K562 (cell line): ENCODE measurements around the gene SRCIN1. TPM values are rescaled to one million over a fixed set of nuclear protein-coding genes. Genes with fewer than 3 reads are reported as not detected.

ENCODE experiments used
- ATAC-seq: fragments of 200-7000 bp; cut with Tn5 transposase; 3 replicates; pipeline ENCODE4 v1.9.1; 2020; ENCODE audit warnings: moderate library complexity
- BruUV-seq: library from RNA; stranded (reverse); fragments of 400-500 nt; replicated peaks from 2 replicates; lab custom pipeline; 2021; lab: Mats Ljungman, UMichigan
- CTCF ChIA-PET: fragments of 300-600 bp; formaldehyde crosslinking; extraction: SDS; loops from one replicate; lab custom pipeline; 2021; ENCODE audit warnings: low intra/inter-chr PET ratio; lab: Yijun Ruan, JAX
- POLR2A ChIA-PET: fragments of 300-600, 350-650 bp; sonication (Branson Sonifier 250); formaldehyde crosslinking; extraction: SDS; loops from one replicate; lab custom pipeline; 2021; ENCODE audit warnings: antibody characterized with exemption, inconsistent platforms; lab: Yijun Ruan, JAX
- DNase-seq, 4 experiments: peaks; one replicate each; pipeline versions ENCODE4 v3.0.0 to v3.0.0-alpha.2; 2011 to 2018; ENCODE audit warnings: low spot score in 3 of 4, mixed read lengths in 3 of 4; ENCODE audit errors: extremely low read depth in 1 of 4
- FAIRE-seq: peaks from 2 replicates; lab custom pipeline; 2011; peaks lifted over from hg19 to GRCh38; lab: Jason Lieb, UNC
- H2AFZ ChIP-seq: 2 replicates; pipeline ENCODE4 v1.6.0; 2011; ENCODE audit warnings: low read depth, low read length, control low read depth, inconsistent platforms
- H3K27ac ChIP-seq: fragments of 200-600 bp; 3 replicates; pipeline ENCODE4 v1.8.0; 2011; ENCODE audit warnings: low read depth, mild to moderate bottlenecking, control low read depth, inconsistent platforms, low read length, moderate library complexity, mixed read lengths; ENCODE audit errors: extremely low read depth
- H3K27me3 ChIP-seq, 2 experiments: fragments of 300-600 bp in 1 of 2; 2 replicates in 1 of 2; 3 replicates in 1 of 2; pipeline versions ENCODE4 v1.6.0 to v1.8.0; 2011; ENCODE audit warnings: inconsistent platforms in 2 of 2, low read length in 2 of 2, mild to moderate bottlenecking in 1 of 2, mixed read lengths in 1 of 2, moderate library complexity in 1 of 2; ENCODE audit not compliant: control insufficient read depth in 2 of 2, insufficient read depth in 2 of 2
- H3K36me3 ChIP-seq: fragments of 300-600 bp; 3 replicates; pipeline ENCODE4 v1.8.0; 2011; ENCODE audit warnings: mild to moderate bottlenecking, low read length, inconsistent platforms; ENCODE audit not compliant: control insufficient read depth, insufficient read depth
- H3K4me1 ChIP-seq, 2 experiments: fragments of 200-600 bp in 1 of 2; replicated peaks in 1 of 2; 2 replicates in 1 of 2; 3 replicates in 1 of 2; pipeline versions ENCODE4 v1.5.1 to v1.8.0; 2011; ENCODE audit warnings: inconsistent platforms in 2 of 2, low read length in 2 of 2, mild to moderate bottlenecking in 1 of 2, mixed read lengths in 1 of 2, moderate library complexity in 1 of 2; ENCODE audit not compliant: control insufficient read depth in 2 of 2, insufficient read depth in 2 of 2
- H3K4me2 ChIP-seq: 2 replicates; pipeline ENCODE4 v1.6.1; 2011; ENCODE audit warnings: low read length, control low read depth, inconsistent platforms, mixed read lengths; ENCODE audit not compliant: insufficient read depth
- H3K4me3 ChIP-seq: fragments of 200-600 bp; sonication (generic), shearing (Covaris generic); 2 replicates; pipeline ENCODE4 v1.5.1; 2016; ENCODE audit warnings: control low read depth, inconsistent platforms
- H3K79me2 ChIP-seq: fragments of 200-600 bp; 3 replicates; pipeline ENCODE4 v1.8.0; 2011; ENCODE audit warnings: low read length, inconsistent platforms; ENCODE audit not compliant: control insufficient read depth, insufficient read depth
- H3K9ac ChIP-seq, 2 experiments: 2 replicates each; pipeline versions ENCODE4 v1.6.0 to v1.6.1; 2011; ENCODE audit warnings: low read depth in 2 of 2, low read length in 2 of 2, control low read depth in 1 of 2, inconsistent platforms in 1 of 2, mild to moderate bottlenecking in 1 of 2, mixed read lengths in 1 of 2; ENCODE audit not compliant: insufficient read depth in 1 of 2
- H3K9me1 ChIP-seq: one replicate; pipeline ENCODE4 v1.6.0; 2011; ENCODE audit warnings: inconsistent platforms, mild to moderate bottlenecking, low read length, moderate library complexity; ENCODE audit not compliant: control insufficient read depth, insufficient read depth
- H3K9me3 ChIP-seq: replicated peaks from 2 replicates; pipeline ENCODE4 v1.5.1; 2011; ENCODE audit warnings: low read depth, low read length, inconsistent platforms; ENCODE audit not compliant: control insufficient read depth, insufficient read depth
- H4K20me1 ChIP-seq: replicated peaks from 2 replicates; pipeline ENCODE4 v1.6.1; 2011; ENCODE audit warnings: low read length, inconsistent platforms, mixed read lengths; ENCODE audit not compliant: control insufficient read depth, insufficient read depth
- ESRRB ChIP-seq: fragments of 250-450 bp; sonication (Bioruptor Pico); IDR thresholded peaks from 2 replicates; pipeline ENCODE4 v1.5.0; 2020; ENCODE audit warnings: mild to moderate bottlenecking, moderate library complexity, borderline replicate concordance
- ETV1 ChIP-seq: fragments of 450-650 bp; conservative IDR thresholded peaks from 2 replicates; pipeline ENCODE4 v1.6.1; 2016; ENCODE audit warnings: missing genetic modification characterization, control low read depth, low read depth, missing compliant biosample characterization
- MAFG ChIP-seq: fragments of 450-650 bp; conservative IDR thresholded peaks from 2 replicates; pipeline ENCODE4 v1.6.1; 2016; ENCODE audit warnings: missing genetic modification characterization, missing compliant biosample characterization
- RHOXF2B ChIP-seq: fragments of 250-450 bp; sonication (Bioruptor Pico); conservative IDR thresholded peaks from 2 replicates; pipeline ENCODE4 v1.5.1; 2021
- RNF2 ChIP-seq: sonication (generic); IDR thresholded peaks from 2 replicates; pipeline ENCODE4 v1.6.1; 2016
- SMARCC2 ChIP-seq: fragments of 450-650 bp; IDR thresholded peaks from 2 replicates; pipeline ENCODE4 v1.6.1; 2017; ENCODE audit warnings: antibody characterized with exemption, moderate library complexity, mild to moderate bottlenecking, low read depth
- SRF ChIP-seq, 2 experiments: fragments of 250-450, 450-650 bp in 1 of 2; sonication (Bioruptor Pico) in 1 of 2; sonication (generic) in 1 of 2; formaldehyde crosslinking; IDR thresholded peaks; 2 replicates each; pipeline versions ENCODE4 v1.5.0 to v1.5.1; 2020 to 2022; ENCODE audit warnings: mild to moderate bottlenecking in 1 of 2, missing genetic modification reagents in 1 of 2
- TRIM28 ChIP-seq: fragments of 450-650 bp; IDR thresholded peaks from 2 replicates; pipeline ENCODE4 v1.6.1; 2017
- XRCC3 ChIP-seq: fragments of 450-650 bp; IDR thresholded peaks from 2 replicates; pipeline ENCODE4 v1.6.1; 2017; ENCODE audit warnings: mild to moderate bottlenecking, moderate library complexity
- ZFP36 ChIP-seq: fragments of 150-350 bp; IDR thresholded peaks from 2 replicates; pipeline ENCODE4 v1.6.1; 2018; ENCODE audit warnings: low read length, low read depth; ENCODE audit not compliant: partially characterized antibody
- ZNF263 ChIP-seq: sonication (generic); formaldehyde crosslinking; IDR thresholded peaks from 2 replicates; pipeline ENCODE4 v1.8.0; 2022; ENCODE audit warnings: mild to moderate bottlenecking, missing genetic modification reagents, borderline replicate concordance
- ZNF354B ChIP-seq: fragments of 250-450 bp; sonication (Bioruptor Pico); IDR thresholded peaks from 2 replicates; pipeline ENCODE4 v1.4.0; 2020
- ZNF740 ChIP-seq, 3 experiments: fragments of 200-800 bp in 1 of 3; sonication (Bioruptor generic) in 1 of 3; sonication (generic) in 1 of 3; formaldehyde crosslinking in 1 of 3; IDR thresholded peaks; 2 replicates each; pipeline versions ENCODE4 v1.6.1 to v1.8.0; 2016 to 2022; ENCODE audit warnings: mild to moderate bottlenecking in 2 of 3, missing compliant biosample characterization in 2 of 3, missing genetic modification characterization in 2 of 3, missing genetic modification reagents in 1 of 3
- WGBS: fragments of 100-300 bp; shearing (Covaris generic); methylation state at CpG from one replicate; pipeline ENCODE4 v1.1.6; 2016; ENCODE audit warnings: low coverage, mixed read lengths; ENCODE audit not compliant: insufficient coverage; ENCODE audit errors: missing lambda C conversion rate; 5-methylcytosine and 5-hydroxymethylcytosine counted together
- in situ Hi-C: fragments of 300-500 bp; cut with MboI; formaldehyde crosslinking; loops from 4 replicates; pipeline ENCODE4 v1.15.0; 2018; ENCODE audit warnings: inconsistent platforms, mixed read lengths
- intact Hi-C: fragments of 100-400 bp; cut with micrococcal nuclease; formaldehyde crosslinking; loops from 2 replicates; pipeline ENCODE4 v1.14.2; 2022
- polyA plus RNA-seq, 8 experiments: library from polyadenylated mRNA; depleted of rRNA in 4 of 8; stranded (reverse) in 5 of 8; unstranded in 3 of 8; fragments of >200 nt; fragmentation: Nextera tagmentation in 2 of 8; fragmentation: Illumina TruSeq in 1 of 8; extraction: Ambion mirVana in 2 of 8; extraction: Trizol in 1 of 8; gene quantifications; 2 replicates each; pipeline versions ENCODE4 v1.2.1 to v1.2.3, GENCODE V29; 2011 to 2014; ENCODE audit warnings: inconsistent platforms in 1 of 8, missing spikeins in 1 of 8
- total RNA-seq, 7 experiments: library from RNA; depleted of rRNA in 6 of 7; stranded (reverse); fragments of >200 nt in 6 of 7; fragmentation: Illumina TruSeq in 2 of 7; extraction: Trizol in 2 of 7; gene quantifications; 2 replicates each; pipeline versions ENCODE4 v1.2.1 to v1.2.3, GENCODE V29; 2011 to 2021; ENCODE audit warnings: low replicate concordance in 1 of 7
- TF ChIP-seq, protein P1 (sequence below): sonication (generic); formaldehyde crosslinking; IDR thresholded peaks from 2 replicates; pipeline ENCODE4 v1.8.0; 2023; ENCODE audit warnings: mild to moderate bottlenecking, missing genetic modification reagents
- TF ChIP-seq, protein P2 (sequence below): fragments of 250-450 bp; sonication (Bioruptor Pico); IDR thresholded peaks from 2 replicates; pipeline ENCODE4 v1.8.0; 2021; ENCODE audit warnings: borderline replicate concordance, mild to moderate bottlenecking, moderate library complexity; ENCODE audit not compliant: poor library complexity, severe bottlenecking
- TF ChIP-seq, protein P3 (sequence below): sonication (generic); formaldehyde crosslinking; IDR thresholded peaks from 2 replicates; pipeline ENCODE4 v1.9.0; 2022; ENCODE audit warnings: mild to moderate bottlenecking, missing genetic modification reagents
- TF ChIP-seq, protein P4 (sequence below): fragments of 250-450 bp; sonication (Bioruptor Pico); IDR thresholded peaks from 2 replicates; pipeline ENCODE4 v1.4.0; 2020; ENCODE audit warnings: mild to moderate bottlenecking, moderate library complexity

SRCIN1 gene
- total and polyA plus RNA-seq, 9 of the 15 experiments (the other 6 are each of a cell fraction or from before 2014, with no cell fraction given): 0.09 to 0.33 (median 0.13) TPM; not detected in 6

DNA sequence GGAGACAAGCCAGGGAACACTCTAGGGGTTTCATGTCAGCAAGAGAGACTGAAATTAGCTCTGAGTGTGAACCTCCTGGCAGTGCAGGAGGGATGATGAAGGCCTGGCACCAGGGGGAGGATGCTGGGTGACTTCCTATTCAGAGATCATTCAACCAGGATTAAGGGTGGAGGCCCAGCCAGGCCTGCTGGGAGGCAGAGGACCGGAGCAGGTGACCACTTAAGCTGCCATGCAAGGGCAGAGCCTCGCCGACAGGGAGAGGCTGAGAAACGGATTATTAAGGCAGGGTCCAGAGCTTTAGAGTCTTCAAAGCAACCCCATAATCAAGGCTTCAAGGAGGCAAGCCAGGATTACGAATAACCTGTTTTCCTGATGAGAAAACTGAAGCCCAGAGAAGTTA, 10.6 kb upstream of the SRCIN1 start:
- H3K4me1 ChIP-seq: no peaks in the 10 kb centered on the region
- no peak overlapping the region for H3K4me3 ChIP-seq
- no peaks in the 10 kb centered on the region for H3K9me1 ChIP-seq
- H3K4me2 ChIP-seq: no peak overlapping the region
- H3K79me2 ChIP-seq: no peaks in the 10 kb centered on the region
- no peaks in the 10 kb centered on the region for H4K20me1 ChIP-seq
- 5% methylated on average over 5 of the region's 5 CpGs for WGBS
- H3K9ac ChIP-seq: no peak overlapping the region
- no peak overlapping the region for H3K27ac ChIP-seq
- peaks cover 44 to 79% of the 10 kb centered on the region in 2 experiments for H3K27me3 ChIP-seq
- no TSS peak for BruUV-seq
- FAIRE-seq (no peak), ATAC-seq (no peak), DNase-seq (no peak)
- H2AFZ ChIP-seq: no peak overlapping the region
- H3K9me3 ChIP-seq: peaks cover 5% of the 10 kb centered on the region
- CTCF ChIA-PET: no interaction called here
- intact Hi-C loops: no loop called here
- POLR2A ChIA-PET: interaction anchor here (0.6 kb wide), 2 partner anchors 73 to 101 kb away, joined by 3 read pairs; no protein-coding TSS in a partner anchor
- H3K36me3 ChIP-seq: no peaks in the 10 kb centered on the region
- in situ Hi-C loops: no loop called here
- TF ChIP-seq SRF (CRISPR knock-in tag; IDR thresholded peaks at IDR 0.05) (no peak), XRCC3 (no peak), ZFP36 (no peak), ZNF263 (CRISPR knock-in tag) (no peak), ETV1 (tag) (no peak), RNF2 (no peak), ZNF740 (CRISPR knock-in tag; IDR thresholded peaks at IDR 0.05) (no peak), ZNF740 (tag; IDR thresholded peaks at IDR 0.05) (no peak), MAFG (tag) (no peak), ZNF354B (CRISPR knock-in tag) (no peak), ESRRB (CRISPR knock-in tag) (no peak), RHOXF2B (CRISPR knock-in tag) (no peak), SMARCC2 (no peak), TRIM28 (no peak)
- TF ChIP-seq, protein P1, sequence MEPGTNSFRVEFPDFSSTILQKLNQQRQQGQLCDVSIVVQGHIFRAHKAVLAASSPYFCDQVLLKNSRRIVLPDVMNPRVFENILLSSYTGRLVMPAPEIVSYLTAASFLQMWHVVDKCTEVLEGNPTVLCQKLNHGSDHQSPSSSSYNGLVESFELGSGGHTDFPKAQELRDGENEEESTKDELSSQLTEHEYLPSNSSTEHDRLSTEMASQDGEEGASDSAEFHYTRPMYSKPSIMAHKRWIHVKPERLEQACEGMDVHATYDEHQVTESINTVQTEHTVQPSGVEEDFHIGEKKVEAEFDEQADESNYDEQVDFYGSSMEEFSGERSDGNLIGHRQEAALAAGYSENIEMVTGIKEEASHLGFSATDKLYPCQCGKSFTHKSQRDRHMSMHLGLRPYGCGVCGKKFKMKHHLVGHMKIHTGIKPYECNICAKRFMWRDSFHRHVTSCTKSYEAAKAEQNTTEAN (CRISPR knock-in tag): no peak
- TF ChIP-seq, protein P2, sequence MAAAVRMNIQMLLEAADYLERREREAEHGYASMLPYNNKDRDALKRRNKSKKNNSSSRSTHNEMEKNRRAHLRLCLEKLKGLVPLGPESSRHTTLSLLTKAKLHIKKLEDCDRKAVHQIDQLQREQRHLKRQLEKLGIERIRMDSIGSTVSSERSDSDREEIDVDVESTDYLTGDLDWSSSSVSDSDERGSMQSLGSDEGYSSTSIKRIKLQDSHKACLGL (CRISPR knock-in tag): no peak
- TF ChIP-seq, protein P3, sequence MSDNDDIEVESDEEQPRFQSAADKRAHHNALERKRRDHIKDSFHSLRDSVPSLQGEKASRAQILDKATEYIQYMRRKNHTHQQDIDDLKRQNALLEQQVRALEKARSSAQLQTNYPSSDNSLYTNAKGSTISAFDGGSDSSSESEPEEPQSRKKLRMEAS: no peak
- TF ChIP-seq, protein P4, sequence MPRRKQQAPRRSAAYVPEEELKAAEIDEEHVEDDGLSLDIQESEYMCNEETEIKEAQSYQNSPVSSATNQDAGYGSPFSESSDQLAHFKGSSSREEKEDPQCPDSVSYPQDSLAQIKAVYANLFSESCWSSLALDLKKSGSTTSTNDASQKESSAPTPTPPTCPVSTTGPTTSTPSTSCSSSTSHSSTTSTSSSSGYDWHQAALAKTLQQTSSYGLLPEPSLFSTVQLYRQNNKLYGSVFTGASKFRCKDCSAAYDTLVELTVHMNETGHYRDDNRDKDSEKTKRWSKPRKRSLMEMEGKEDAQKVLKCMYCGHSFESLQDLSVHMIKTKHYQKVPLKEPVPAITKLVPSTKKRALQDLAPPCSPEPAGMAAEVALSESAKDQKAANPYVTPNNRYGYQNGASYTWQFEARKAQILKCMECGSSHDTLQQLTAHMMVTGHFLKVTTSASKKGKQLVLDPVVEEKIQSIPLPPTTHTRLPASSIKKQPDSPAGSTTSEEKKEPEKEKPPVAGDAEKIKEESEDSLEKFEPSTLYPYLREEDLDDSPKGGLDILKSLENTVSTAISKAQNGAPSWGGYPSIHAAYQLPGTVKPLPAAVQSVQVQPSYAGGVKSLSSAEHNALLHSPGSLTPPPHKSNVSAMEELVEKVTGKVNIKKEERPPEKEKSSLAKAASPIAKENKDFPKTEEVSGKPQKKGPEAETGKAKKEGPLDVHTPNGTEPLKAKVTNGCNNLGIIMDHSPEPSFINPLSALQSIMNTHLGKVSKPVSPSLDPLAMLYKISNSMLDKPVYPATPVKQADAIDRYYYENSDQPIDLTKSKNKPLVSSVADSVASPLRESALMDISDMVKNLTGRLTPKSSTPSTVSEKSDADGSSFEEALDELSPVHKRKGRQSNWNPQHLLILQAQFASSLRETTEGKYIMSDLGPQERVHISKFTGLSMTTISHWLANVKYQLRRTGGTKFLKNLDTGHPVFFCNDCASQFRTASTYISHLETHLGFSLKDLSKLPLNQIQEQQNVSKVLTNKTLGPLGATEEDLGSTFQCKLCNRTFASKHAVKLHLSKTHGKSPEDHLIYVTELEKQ (CRISPR knock-in tag): no peak
